Omental fat pad (tissue), 4 donors: ENCODE results near the gene ABL1. TPM values are rescaled to one million over a fixed set of nuclear protein-coding genes. Genes with fewer than 3 reads are reported as not detected.

Source experiments
- ATAC-seq: fragments of 150-250 bp; one replicate; pipeline ENCODE4 v1.9.1; 2016; ENCODE audit warnings: mild to moderate bottlenecking, moderate library complexity; ENCODE audit not compliant: low FRiP score
- DNase-seq: peaks from one replicate; pipeline ENCODE4 v3.0.0-alpha.2; 2019; ENCODE audit warnings: low spot score
- total RNA-seq, 4 donors: library from RNA; depleted of rRNA; stranded (reverse); fragments of >200 nt; gene quantifications; one replicate each; pipeline ENCODE4 v1.1.0, GENCODE V29; 2016
- TF ChIP-seq, protein P1 (sequence below), 3 donors: fragments of 450-650 bp; IDR thresholded peaks; one replicate each; pipeline ENCODE4 v1.5.1; 2016 to 2017; ENCODE audit warnings: antibody characterized with exemption in 3 of 3, mild to moderate bottlenecking in 3 of 3, moderate library complexity in 2 of 3

Gene ABL1
- total RNA-seq, 4 donors from 2014 or later, result 48.8 to 82.8 (median 75.3) TPM

DNA sequence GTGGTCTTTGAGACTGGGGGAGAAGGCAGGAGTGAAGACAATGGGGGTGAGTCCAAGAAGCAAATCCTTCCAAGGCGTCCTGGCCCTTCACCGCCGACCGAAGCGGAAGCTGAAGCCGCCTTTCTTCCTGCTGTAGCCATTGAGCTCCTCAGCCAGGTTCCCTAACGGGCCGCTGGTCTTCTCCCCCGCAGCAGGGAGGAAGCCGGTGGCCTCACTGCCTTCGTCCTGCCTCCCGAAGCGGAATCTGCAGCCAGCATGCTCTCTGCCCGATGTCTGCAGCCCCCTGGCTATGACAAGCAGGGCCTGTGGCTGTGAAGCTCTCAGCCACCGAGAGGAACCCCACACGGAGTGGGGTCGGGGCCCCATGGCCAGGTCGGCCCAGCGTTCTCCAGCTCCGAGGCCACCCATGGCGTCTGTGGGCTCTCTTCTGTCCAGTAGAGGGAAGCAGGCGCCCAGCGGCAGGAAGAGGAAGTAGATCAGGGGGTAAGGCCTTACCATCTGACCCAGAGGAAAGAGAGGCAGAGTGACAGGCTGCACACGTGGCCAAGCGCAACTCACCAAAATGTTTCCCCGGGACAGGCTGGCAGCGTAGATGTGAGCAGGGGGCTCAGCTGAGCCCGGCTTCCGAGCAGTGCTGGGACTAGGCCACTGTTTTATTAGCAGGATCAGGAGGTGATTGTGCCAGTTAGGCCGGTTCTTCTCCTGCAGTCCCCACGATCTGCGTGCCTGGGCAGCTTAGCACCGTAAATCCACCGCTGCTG is 58.5 kb downstream of the ABL1 start:
- ATAC-seq, result no peak
- TF ChIP-seq, protein P1, sequence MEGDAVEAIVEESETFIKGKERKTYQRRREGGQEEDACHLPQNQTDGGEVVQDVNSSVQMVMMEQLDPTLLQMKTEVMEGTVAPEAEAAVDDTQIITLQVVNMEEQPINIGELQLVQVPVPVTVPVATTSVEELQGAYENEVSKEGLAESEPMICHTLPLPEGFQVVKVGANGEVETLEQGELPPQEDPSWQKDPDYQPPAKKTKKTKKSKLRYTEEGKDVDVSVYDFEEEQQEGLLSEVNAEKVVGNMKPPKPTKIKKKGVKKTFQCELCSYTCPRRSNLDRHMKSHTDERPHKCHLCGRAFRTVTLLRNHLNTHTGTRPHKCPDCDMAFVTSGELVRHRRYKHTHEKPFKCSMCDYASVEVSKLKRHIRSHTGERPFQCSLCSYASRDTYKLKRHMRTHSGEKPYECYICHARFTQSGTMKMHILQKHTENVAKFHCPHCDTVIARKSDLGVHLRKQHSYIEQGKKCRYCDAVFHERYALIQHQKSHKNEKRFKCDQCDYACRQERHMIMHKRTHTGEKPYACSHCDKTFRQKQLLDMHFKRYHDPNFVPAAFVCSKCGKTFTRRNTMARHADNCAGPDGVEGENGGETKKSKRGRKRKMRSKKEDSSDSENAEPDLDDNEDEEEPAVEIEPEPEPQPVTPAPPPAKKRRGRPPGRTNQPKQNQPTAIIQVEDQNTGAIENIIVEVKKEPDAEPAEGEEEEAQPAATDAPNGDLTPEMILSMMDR (IDR thresholded peaks at IDR 0.05), result no peak
- no peak for DNase-seq

DNA sequence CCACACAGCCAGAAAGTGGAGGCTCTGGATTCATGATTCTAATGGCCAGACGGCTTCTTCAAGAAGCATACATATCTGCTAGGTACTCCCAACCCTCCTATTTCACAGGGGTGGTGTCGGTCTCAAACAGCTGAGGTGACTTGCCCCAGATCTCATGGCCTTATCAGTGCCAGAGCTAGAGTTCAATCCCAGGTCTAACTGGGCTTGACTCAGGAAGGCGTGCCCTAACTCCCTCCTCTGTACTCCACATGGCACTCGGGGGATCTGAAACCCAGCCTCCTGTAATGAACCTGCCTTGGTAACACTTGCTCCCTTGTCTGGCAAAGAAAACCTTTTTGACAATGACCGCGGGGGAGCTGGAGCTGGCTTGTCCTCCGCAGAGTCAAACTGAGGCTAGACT is 59.5 kb downstream of the ABL1 start:
- TF ChIP-seq, protein P1 (IDR thresholded peaks at IDR 0.05), result no peak
- DNase-seq (no peak), ATAC-seq (no peak)

DNA sequence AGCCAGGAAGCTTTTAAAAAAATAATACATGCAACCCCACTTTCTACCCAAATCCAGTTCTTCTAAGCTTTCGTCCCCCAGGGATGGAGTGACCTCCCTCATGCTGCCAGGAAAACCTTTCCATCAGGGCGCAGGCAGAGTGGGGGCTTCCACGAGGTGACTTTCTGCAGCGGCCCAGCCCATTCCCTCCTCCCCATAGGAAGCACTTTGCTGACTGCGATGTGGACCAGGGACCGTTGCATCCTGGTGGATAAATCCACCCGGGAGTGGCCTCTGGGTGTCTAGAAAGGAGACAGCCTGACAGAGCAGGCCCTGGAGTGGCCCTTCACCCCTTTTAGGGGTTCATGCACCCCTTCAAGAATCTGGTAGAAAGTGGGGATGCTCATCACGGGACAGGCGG is 60.0 kb downstream of the ABL1 start:
- TF ChIP-seq, protein P1 (IDR thresholded peaks at IDR 0.05), result no peak
- ATAC-seq (no peak), DNase-seq (no peak)

DNA sequence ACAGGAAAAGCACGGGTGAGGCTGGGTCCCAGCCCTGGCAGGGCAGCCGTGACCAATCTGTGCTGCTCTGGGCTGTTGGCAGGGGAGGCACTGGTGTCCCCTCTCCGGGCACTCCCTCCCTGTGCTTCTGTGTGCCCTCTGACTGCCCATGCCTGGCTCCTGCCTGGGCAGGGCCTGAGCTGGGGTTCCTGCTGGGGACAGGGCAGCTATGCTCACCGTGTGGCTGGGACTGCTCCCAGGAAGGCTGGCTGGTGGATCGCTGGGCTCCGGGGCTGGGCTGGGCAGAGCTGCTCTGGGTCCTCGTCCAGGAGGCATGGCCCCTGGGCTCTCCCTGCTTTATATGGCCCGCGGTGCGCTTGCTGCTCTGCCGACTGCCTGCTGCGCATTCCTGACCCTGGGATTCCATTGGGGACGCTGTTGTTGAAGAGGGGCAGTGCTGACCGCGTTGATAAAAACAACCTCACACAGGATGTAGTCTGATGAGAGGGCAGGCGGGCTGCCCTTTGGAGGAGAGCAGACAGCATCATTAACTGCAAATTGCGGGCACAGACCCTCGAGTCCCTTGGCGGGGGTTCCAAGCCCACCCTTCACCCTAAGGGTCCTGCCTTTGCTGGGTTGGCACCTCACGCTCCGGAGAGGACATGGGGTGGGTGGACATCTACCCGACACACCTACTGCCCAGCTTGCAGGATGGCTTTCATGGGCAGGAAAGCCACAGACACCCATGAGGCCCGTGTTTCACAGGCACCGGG is 60.6 kb downstream of the ABL1 start:
- no peak for DNase-seq
- ATAC-seq, result no peak
- TF ChIP-seq, protein P1 (IDR thresholded peaks at IDR 0.05), result no peak

DNA sequence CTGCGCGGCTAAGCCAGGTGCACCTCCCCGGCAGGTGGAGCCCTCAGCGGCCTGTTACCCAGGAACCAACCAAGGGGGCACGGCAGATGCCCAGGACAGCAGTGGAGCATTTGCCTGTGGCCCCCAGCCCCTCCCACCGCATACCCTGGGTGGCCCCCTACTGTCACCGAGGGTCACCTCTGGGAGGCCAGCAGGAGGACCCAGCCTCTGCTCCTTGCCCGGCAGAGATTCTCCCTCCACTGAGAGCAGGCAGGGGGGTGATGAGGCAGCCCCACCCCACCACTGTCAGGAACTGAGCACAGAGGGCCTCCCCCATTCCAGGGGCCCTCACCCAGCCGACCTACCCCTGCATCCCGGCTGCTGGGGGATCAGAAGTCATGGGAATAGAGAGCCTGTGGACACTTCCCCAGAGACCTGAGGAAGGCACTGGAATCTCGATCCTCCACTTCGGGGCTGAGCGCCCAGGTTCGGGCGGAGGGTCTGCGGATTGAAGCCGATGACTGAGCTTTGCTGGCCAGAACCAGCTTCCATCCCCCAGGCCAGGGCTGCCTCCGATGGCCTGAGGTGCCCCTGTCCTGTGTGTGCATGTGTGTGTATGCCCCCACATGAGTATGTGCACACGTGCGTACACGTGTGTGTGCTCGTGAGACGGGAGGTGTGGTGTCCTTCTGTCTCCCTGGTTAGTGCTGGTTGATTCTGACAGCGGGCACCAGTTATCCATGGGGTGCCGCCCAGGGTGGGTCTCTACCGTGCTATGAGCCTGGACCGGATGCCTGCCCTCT is 61.4 kb downstream of the ABL1 start, which contains the start of gene QRFP:
QRFP (minus strand) TSS at position 580 of the 782 bp plus-strand sequence. CDS start 2,974 bp downstream, outside the sequence.
- ATAC-seq, result no peak
- TF ChIP-seq, protein P1 (IDR thresholded peaks at IDR 0.05), result no peak
- no peak for DNase-seq

DNA sequence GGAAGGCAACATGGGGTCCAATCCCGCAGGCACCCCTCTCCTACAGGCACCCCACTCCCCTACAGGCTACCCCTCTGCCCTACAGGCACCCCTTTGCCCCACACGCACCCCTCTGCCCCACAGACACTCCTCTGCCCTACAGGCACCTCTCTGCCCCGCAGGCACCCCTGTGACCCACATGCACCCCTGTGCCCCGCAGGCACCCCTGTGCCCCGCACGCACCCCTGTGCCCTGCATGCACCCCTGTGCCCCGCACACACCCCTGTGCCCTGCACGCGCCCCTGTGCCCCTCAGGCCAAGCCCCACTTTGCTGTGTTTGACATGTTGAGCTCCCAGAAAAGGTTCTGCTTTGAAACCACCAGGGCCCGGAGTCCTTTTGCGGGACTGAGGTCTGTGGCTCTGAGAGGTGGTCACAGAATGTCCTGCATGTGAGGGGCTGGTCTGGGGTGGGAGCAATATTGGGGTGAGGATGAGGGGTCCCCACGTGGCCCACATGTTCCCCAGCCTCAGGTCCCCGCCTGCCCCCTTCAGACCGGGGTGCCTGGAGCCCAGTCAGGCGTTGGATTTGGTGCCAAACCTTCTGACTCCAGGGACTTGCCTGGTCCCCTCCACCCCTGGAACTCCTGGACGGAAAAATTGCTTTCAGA is 62.2 kb downstream of the ABL1 start:
- DNase-seq (no peak), ATAC-seq (no peak)
- TF ChIP-seq, protein P1 (IDR thresholded peaks at IDR 0.05), result no peak
